ENCODE data around the gene KRT75.

The KRT75 gene

GRCh38 chr12:52433501-52434080 is 580 bp downstream of the KRT75 start:
- TF ChIP-seq CTCF (IDR thresholded peaks at IDR 0.05) = no peak

DNA sequence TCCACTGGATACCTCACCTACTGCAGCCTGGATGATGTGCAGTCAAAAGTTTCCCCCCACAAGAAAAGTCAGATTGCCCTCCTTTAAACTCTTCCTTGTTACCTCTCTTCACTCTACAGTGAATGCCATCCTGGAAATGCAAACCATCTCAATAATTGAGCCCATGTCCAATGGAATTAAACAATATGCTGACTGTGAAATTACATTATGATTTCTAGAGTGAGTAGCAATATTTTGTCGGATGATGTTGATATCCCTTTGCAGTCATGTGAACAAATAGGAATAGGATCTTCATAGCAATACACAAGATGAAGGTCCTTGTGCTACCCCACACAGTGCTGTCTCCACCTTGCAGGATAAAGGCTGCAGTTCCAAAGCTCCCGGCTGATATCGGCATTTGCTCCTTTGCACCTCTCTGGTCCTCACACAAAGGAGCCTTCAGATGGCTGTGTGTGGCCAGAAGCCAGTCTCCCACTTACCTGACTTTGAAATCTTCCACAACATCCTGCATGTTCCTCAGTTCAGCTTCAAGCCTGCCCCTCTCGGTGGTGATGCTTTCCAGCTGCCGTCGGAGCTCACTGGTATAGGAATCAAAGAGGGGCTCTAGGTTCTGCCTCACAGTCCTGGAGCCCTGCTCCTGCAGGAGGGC is 1.5 kb downstream of the KRT75 start:
- no peak for TF ChIP-seq CTCF (IDR thresholded peaks at IDR 0.05)

- TF ChIP-seq CTCF (IDR thresholded peaks at IDR 0.05) = peak; percentile 39; the same call in 1 of the 2 replicates
These were observed 6.0 kb downstream of the KRT75 start for GRCh38 chr12:52428121-52428520.

DNA sequence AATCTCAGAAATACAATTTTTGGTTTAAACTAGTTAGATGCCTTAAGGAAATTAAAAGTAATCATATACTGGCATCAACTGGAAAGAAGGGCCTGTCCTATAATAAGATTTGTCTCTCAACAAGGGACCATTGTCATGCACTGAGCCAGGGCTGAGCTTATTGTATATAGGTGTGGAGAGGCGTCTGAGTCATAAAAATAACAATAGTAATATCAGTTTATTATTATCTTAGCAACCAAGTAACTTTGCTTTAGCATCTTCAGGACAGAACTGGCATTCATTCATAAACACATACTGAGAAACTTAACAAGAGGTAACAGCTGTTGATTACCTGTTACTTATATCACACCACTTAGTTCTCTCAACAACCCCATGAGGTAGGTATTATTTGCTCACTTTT is 7.1 kb downstream of the KRT75 start:
- no peak for TF ChIP-seq CTCF (IDR thresholded peaks at IDR 0.05)

GRCh38 chr12:52426034-52426433 is 8.1 kb downstream of the KRT75 start:
- TF ChIP-seq CTCF (IDR thresholded peaks at IDR 0.05) = no peak

GRCh38 chr12:52425466-52425865 is 8.7 kb downstream of the KRT75 start:
- no peak for TF ChIP-seq CTCF (IDR thresholded peaks at IDR 0.05)

DNA sequence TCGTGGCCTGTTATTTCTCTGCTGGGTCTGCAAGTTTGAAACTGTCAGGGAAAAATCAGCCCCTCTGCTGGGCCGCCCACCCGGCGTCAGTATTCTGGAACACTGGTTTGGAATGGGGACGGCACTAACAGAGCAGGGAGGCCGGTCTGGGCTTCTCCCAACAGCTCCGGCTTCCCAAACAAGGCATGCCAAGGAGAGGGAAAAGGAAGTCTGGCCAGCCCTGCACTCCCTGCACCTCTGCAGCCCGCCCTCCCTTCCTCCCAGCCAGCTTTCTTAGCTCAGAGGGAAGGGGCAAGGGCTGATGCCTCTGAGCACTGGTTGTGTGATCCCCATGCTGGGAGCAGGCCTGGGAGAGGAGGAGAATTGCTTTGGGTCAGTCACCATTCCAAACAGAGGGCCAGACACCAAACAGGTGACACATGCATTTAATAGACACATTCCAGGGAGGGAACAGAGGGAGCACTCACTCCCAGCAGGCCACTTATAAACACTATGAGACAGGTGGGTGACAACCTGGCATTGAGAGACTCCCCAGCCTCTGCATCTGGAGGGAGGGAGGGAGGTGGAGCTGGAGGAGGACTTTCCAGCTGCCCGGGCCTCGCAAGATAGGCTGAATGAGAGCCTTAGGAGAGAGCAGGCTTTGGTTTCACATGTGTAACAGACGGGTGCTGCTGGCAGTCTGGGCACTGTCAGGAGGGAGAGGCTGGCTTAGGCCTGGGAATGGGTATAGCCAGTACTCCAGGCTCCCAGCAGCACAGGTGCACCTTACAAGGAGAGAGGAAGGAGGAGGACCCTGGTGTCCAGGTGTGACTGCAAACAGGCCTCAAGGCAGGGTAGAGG is 10.3 kb downstream of the KRT75 start:
- no peak for TF ChIP-seq CTCF (IDR thresholded peaks at IDR 0.05)

All from LNCAP (cell line).